Spleen (tissue), 7 donors: ENCODE measurements around the gene LST1.

Experiments
- POLR2AphosphoS5 ChIP-seq, 3 donors: sonication (generic); formaldehyde crosslinking; IDR thresholded peaks; one replicate each; pipeline ENCODE4 v1.5.1; 2017; ENCODE audit warnings: antibody characterized with exemption in 3 of 3
- TF ChIP-seq, protein P1 (sequence below), 11 experiments: fragments of 200-600 bp in 7 of 11; fragments of 450-650 bp in 4 of 11; sonication (generic) in 4 of 11; IDR thresholded peaks in 8 of 11; conservative IDR thresholded peaks in 3 of 11; 1 replicate in 7 of 11; 2 replicates in 4 of 11; pipeline versions ENCODE4 v1.4.0 to v1.8.0; 2016 to 2021; ENCODE audit warnings: antibody characterized with exemption in 11 of 11, inconsistent platforms in 4 of 11, mild to moderate bottlenecking in 1 of 11
- donor health status: DM: no; HTN: no; CAD: no; lungs with moderate emphysema.
- donor health status: DM: no; HTN: no; CAD: no.
- donor health status: DM: no; HTN: no; CAD: no.

DNA sequence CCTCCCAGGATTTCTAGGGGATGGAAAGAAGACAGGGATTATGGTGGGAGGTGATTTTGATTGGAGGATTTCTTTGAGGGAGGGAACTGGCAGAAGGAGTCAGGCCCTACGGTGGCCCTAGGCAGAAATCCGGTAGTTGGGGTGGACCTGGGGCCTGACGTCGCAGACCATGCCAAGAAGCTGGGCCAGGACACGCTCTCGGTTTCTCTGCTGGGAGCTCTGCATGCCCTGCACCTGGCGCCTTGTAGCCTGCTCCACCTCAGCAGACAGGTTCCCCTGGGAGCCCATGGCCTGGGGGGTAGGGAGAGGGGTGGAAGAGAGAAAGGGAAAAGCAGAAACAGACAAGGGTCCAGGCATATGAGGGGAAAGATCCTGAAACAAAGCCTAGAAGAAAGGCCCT lies 40.8 kb upstream of the LST1 start:
- TF ChIP-seq POLR2AphosphoS5 (IDR thresholded peaks at IDR 0.05) = no peak
- TF ChIP-seq, protein P1, sequence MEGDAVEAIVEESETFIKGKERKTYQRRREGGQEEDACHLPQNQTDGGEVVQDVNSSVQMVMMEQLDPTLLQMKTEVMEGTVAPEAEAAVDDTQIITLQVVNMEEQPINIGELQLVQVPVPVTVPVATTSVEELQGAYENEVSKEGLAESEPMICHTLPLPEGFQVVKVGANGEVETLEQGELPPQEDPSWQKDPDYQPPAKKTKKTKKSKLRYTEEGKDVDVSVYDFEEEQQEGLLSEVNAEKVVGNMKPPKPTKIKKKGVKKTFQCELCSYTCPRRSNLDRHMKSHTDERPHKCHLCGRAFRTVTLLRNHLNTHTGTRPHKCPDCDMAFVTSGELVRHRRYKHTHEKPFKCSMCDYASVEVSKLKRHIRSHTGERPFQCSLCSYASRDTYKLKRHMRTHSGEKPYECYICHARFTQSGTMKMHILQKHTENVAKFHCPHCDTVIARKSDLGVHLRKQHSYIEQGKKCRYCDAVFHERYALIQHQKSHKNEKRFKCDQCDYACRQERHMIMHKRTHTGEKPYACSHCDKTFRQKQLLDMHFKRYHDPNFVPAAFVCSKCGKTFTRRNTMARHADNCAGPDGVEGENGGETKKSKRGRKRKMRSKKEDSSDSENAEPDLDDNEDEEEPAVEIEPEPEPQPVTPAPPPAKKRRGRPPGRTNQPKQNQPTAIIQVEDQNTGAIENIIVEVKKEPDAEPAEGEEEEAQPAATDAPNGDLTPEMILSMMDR (IDR thresholded peaks at IDR 0.05 in 8 of 11, conservative IDR thresholded peaks at IDR 0.05 in 3 of 11) = no peak
